Measurements from ENCODE around the gene SRCAP.

GRCh38 chr16:30656974-30657865, 41.8 kb upstream of the SRCAP start:
- TF ChIP-seq, protein P1, sequence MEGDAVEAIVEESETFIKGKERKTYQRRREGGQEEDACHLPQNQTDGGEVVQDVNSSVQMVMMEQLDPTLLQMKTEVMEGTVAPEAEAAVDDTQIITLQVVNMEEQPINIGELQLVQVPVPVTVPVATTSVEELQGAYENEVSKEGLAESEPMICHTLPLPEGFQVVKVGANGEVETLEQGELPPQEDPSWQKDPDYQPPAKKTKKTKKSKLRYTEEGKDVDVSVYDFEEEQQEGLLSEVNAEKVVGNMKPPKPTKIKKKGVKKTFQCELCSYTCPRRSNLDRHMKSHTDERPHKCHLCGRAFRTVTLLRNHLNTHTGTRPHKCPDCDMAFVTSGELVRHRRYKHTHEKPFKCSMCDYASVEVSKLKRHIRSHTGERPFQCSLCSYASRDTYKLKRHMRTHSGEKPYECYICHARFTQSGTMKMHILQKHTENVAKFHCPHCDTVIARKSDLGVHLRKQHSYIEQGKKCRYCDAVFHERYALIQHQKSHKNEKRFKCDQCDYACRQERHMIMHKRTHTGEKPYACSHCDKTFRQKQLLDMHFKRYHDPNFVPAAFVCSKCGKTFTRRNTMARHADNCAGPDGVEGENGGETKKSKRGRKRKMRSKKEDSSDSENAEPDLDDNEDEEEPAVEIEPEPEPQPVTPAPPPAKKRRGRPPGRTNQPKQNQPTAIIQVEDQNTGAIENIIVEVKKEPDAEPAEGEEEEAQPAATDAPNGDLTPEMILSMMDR (IDR thresholded peaks at IDR 0.05; ENCODE audit: low read length) = no peak
- TF ChIP-seq EZH2 (optimal IDR thresholded peaks at IDR 0.05; ENCODE audit: low read depth, low read length) = no peak

Measured in MM.1S (cell line).